ENCODE measurements around the gene RSRP1.

Gene RSRP1

DNA sequence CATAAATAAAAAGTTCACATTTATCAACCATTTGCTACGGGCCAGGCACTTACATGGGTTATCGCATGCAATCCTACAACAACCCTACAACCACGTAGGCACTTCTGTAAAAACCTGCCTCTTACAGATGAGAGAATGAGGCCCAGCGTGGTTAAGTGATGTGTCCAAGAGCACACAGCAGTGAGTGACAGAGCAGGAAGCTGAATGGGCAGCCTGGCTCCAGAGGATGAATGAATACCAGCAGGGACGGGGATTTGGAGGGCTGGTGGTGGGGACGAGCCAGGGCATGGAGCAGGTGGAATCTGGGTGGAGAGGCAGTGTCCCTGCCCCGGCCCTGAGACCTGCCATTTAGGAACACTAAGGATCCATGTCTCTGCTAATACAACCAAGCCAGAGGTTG lies 50.4 kb downstream of the RSRP1 start:
- no peak overlapping the region for H3K27ac ChIP-seq (ENCODE audit: poor library complexity, severe bottlenecking)
- no peak for DNase-seq (ENCODE audit: low spot score)
- no peaks in the 10 kb centered on the region for H3K9me3 ChIP-seq (ENCODE audit: severe bottlenecking)
- TF ChIP-seq, protein P1, sequence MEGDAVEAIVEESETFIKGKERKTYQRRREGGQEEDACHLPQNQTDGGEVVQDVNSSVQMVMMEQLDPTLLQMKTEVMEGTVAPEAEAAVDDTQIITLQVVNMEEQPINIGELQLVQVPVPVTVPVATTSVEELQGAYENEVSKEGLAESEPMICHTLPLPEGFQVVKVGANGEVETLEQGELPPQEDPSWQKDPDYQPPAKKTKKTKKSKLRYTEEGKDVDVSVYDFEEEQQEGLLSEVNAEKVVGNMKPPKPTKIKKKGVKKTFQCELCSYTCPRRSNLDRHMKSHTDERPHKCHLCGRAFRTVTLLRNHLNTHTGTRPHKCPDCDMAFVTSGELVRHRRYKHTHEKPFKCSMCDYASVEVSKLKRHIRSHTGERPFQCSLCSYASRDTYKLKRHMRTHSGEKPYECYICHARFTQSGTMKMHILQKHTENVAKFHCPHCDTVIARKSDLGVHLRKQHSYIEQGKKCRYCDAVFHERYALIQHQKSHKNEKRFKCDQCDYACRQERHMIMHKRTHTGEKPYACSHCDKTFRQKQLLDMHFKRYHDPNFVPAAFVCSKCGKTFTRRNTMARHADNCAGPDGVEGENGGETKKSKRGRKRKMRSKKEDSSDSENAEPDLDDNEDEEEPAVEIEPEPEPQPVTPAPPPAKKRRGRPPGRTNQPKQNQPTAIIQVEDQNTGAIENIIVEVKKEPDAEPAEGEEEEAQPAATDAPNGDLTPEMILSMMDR (IDR thresholded peaks at IDR 0.05; ENCODE audit: poor library complexity, severe bottlenecking): no peak
- H3K4me1 ChIP-seq (ENCODE audit: insufficient read depth, poor library complexity, severe bottlenecking): peaks cover 3% of the 10 kb centered on the region
- H3K4me3 ChIP-seq (ENCODE audit: severe bottlenecking): no peak overlapping the region
- H3K36me3 ChIP-seq (ENCODE audit: low read depth): no peaks in the 10 kb centered on the region
- H3K27me3 ChIP-seq (ENCODE audit: insufficient read depth, poor library complexity, severe bottlenecking): no peaks in the 10 kb centered on the region
- ATAC-seq (ENCODE audit: low read depth): no peak

DNA sequence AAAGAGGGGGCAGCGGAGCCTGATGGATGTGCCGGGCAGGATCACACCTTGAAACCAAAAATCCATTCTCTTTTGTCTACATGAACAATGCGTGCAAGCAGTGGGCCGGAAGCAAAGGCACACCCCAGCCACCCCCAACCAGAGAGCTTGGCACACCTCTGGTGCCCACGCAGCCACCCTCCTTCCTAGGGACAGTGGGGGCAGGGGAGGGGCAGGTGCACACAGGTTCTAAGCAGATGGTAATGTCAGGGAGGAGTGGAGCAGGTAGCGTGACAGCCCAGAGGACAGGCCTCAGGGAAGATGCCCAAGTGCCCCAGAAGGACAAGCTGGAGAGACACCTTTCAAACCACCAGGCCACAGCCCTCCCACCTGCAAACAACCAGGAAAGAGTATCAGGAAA lies 51.4 kb downstream of the RSRP1 start:
- no peak for ATAC-seq (ENCODE audit: low read depth)
- DNase-seq (ENCODE audit: low spot score): no peak
- Histone ChIP-seq H3K9me3 (ENCODE audit: severe bottlenecking) (no peaks in the 10 kb centered on the region), H3K27me3 (ENCODE audit: insufficient read depth, poor library complexity, severe bottlenecking) (no peaks in the 10 kb centered on the region), H3K4me1 (ENCODE audit: insufficient read depth, poor library complexity, severe bottlenecking) (peaks cover 3% of the 10 kb centered on the region), H3K27ac (ENCODE audit: poor library complexity, severe bottlenecking) (no peak overlapping the region), H3K4me3 (ENCODE audit: severe bottlenecking) (no peak overlapping the region), H3K36me3 (ENCODE audit: low read depth) (no peaks in the 10 kb centered on the region)
- TF ChIP-seq, protein P1 (IDR thresholded peaks at IDR 0.05; ENCODE audit: poor library complexity, severe bottlenecking): no peak

DNA sequence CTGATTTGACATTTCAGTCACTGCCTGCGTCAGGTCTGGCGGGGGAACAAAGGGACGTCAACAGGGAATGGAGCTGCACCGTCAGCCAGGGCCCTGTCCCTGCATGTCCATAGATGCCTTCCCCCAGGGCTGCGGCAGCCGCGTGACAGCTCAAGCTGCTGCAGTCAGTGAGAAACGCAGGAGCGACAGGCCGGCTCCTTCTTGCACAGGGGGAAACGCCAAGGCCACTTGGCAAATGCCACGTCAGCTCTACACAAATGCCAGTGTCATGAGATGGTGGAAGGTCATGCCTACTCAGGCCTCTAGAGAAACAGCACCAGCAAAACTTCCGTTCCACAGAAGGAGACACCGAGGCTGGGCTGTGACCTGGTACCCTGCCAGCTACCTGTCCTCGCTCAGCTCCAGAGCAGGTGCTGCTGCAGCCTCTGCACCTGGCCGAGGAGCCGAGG lies 52.7 kb downstream of the RSRP1 start:
- Histone ChIP-seq H3K4me3 (ENCODE audit: severe bottlenecking) (no peak overlapping the region), H3K27ac (ENCODE audit: poor library complexity, severe bottlenecking) (no peak overlapping the region), H3K27me3 (ENCODE audit: insufficient read depth, poor library complexity, severe bottlenecking) (no peaks in the 10 kb centered on the region), H3K36me3 (ENCODE audit: low read depth) (no peaks in the 10 kb centered on the region), H3K4me1 (ENCODE audit: insufficient read depth, poor library complexity, severe bottlenecking) (peaks cover 3% of the 10 kb centered on the region), H3K9me3 (ENCODE audit: severe bottlenecking) (no peaks in the 10 kb centered on the region)
- DNase-seq (ENCODE audit: low spot score) (no peak), ATAC-seq (ENCODE audit: low read depth) (peak; percentile 72)
- TF ChIP-seq, protein P1 (IDR thresholded peaks at IDR 0.05; ENCODE audit: poor library complexity, severe bottlenecking): no peak

DNA sequence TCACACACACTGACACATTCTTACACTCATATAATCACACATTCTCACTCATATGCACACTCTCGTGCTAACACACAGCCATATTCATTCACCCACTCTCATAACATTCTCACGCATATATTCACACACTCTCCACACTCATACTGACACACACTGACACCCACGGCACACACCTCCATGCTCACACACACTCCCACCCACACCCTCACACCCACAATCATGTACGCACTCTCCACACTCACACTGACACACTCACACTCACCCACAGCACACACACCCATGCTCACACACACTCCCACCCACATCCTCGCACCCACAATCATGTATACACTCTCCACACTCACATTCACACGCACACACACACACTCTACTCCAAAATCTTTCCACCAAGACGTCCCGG lies 53.2 kb downstream of the RSRP1 start:
- DNase-seq (ENCODE audit: low spot score) (no peak), ATAC-seq (ENCODE audit: low read depth) (no peak)
- H3K27ac ChIP-seq (ENCODE audit: poor library complexity, severe bottlenecking): no peak overlapping the region
- no peaks in the 10 kb centered on the region for H3K36me3 ChIP-seq (ENCODE audit: low read depth)
- no peaks in the 10 kb centered on the region for H3K27me3 ChIP-seq (ENCODE audit: insufficient read depth, poor library complexity, severe bottlenecking)
- H3K4me3 ChIP-seq (ENCODE audit: severe bottlenecking): no peak overlapping the region
- H3K4me1 ChIP-seq (ENCODE audit: insufficient read depth, poor library complexity, severe bottlenecking): peaks cover 3% of the 10 kb centered on the region
- TF ChIP-seq, protein P1 (IDR thresholded peaks at IDR 0.05; ENCODE audit: poor library complexity, severe bottlenecking): no peak
- H3K9me3 ChIP-seq (ENCODE audit: severe bottlenecking): no peaks in the 10 kb centered on the region

DNA sequence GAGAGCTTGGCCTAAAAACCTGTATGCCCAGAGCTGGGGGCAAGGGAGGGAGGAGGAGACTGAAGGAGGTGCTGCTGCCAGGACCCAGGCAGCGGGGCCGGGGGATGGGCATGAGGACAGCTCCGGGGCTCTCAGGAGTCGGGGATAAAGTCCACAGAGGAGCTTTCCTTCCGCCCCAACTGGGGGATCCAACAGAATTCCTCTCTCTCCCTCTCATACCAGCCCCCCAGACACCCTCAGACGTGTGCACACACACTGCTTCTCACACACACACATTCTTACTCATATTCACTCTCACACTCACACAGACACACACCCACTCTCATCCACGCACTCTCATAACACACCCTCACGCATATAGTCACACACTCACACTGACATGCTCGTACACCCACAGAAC lies 54.0 kb downstream of the RSRP1 start:
- TF ChIP-seq, protein P1 (IDR thresholded peaks at IDR 0.05; ENCODE audit: poor library complexity, severe bottlenecking): no peak
- no peak overlapping the region for H3K27ac ChIP-seq (ENCODE audit: poor library complexity, severe bottlenecking)
- no peaks in the 10 kb centered on the region for H3K27me3 ChIP-seq (ENCODE audit: insufficient read depth, poor library complexity, severe bottlenecking)
- no peak for DNase-seq (ENCODE audit: low spot score)
- H3K9me3 ChIP-seq (ENCODE audit: severe bottlenecking): no peaks in the 10 kb centered on the region
- peaks cover 3% of the 10 kb centered on the region for H3K4me1 ChIP-seq (ENCODE audit: insufficient read depth, poor library complexity, severe bottlenecking)
- no peak for ATAC-seq (ENCODE audit: low read depth)
- no peak overlapping the region for H3K4me3 ChIP-seq (ENCODE audit: severe bottlenecking)
- no peaks in the 10 kb centered on the region for H3K36me3 ChIP-seq (ENCODE audit: low read depth)

Measured in RWPE2 (cell line).